Gastrocnemius medialis (tissue), 4 donors: Measurements from ENCODE around the gene AOC2. TPM values are rescaled to one million over a fixed set of nuclear protein-coding genes. Genes with fewer than 3 reads are reported as not detected.
A peak's percentile ranks its signal among the peaks of the same experiment; 100 is the strongest.
"Not testable (repeated sequence)": the region's sequence is repeated elsewhere in the genome, so short reads cannot be mapped to it uniquely, and the experiment has no call there.

Source experiments
- ATAC-seq, 2 donors: fragments of 150-250 bp; one replicate each; pipeline ENCODE4 v1.9.1; 2016
- DNase-seq, 2 donors: peaks; one replicate each; pipeline ENCODE4 v3.0.0-alpha.2; 2019
- H3K27ac ChIP-seq, 4 donors: fragments of 200-600 bp; sonication (generic); 1 replicate in 1 of 4; 2 replicates in 3 of 4; pipeline ENCODE4 v1.5.1; 2016 to 2018; ENCODE audit warnings: mild to moderate bottlenecking in 2 of 4, moderate library complexity in 1 of 4
- H3K27me3 ChIP-seq, 3 donors: fragments of 200-600 bp; sonication (generic) in 2 of 3; 1 replicate in 1 of 3; 2 replicates in 2 of 3; pipeline versions ENCODE4 v1.5.1 to v1.6.0; 2016 to 2019; ENCODE audit warnings: mild to moderate bottlenecking in 1 of 3, moderate library complexity in 1 of 3
- H3K36me3 ChIP-seq, 2 donors: fragments of 200-600 bp; sonication (generic) in 1 of 2; one replicate each; pipeline ENCODE4 v1.5.1; 2017 to 2018
- H3K4me1 ChIP-seq, 2 donors: fragments of 200-600 bp; sonication (generic) in 1 of 2; one replicate each; pipeline ENCODE4 v1.5.1; 2016 to 2017; ENCODE audit warnings: mild to moderate bottlenecking in 2 of 2
- H3K4me3 ChIP-seq, 4 donors: fragments of 200-600 bp; sonication (generic) in 3 of 4; 1 replicate in 1 of 4; 2 replicates in 3 of 4; pipeline ENCODE4 v1.5.1; 2016 to 2019; ENCODE audit warnings: mild to moderate bottlenecking in 2 of 4
- H3K9me3 ChIP-seq, 3 donors: fragments of 200-600 bp; sonication (generic) in 2 of 3; 1 replicate in 1 of 3; 2 replicates in 2 of 3; pipeline ENCODE4 v1.5.1; 2016 to 2019
- CTCF ChIP-seq, 5 experiments: fragments of 450-650 bp in 3 of 5; fragments of 200-600 bp in 2 of 5; sonication (generic) in 2 of 5; IDR thresholded peaks in 4 of 5; conservative IDR thresholded peaks in 1 of 5; 1 replicate in 4 of 5; 2 replicates in 1 of 5; pipeline ENCODE4 v1.5.1; 2016 to 2019; ENCODE audit warnings: antibody characterized with exemption in 5 of 5, mild to moderate bottlenecking in 3 of 5, moderate library complexity in 3 of 5
- POLR2A ChIP-seq, 2 donors: fragments of 450-650 bp; IDR thresholded peaks; one replicate each; pipeline ENCODE4 v1.6.1; 2017; ENCODE audit warnings: antibody characterized with exemption in 2 of 2, mild to moderate bottlenecking in 2 of 2, moderate library complexity in 2 of 2
- in situ Hi-C, 4 donors: fragments of 200-750 bp; cut with MboI; loops; one replicate each; pipeline versions ENCODE4 v1.15.0 to v1.8.0; 2017; ENCODE audit warnings: low sequenced_read_pairs in 4 of 4
- intact Hi-C: fragments of 100-400 bp; cut with DNase I; formaldehyde crosslinking; loops from one replicate; pipeline ENCODE4 v1.15.1; 2023; ENCODE audit warnings: low total_unique reads
- microRNA-seq, 2 donors: library from miRNA; unstranded; fragments of <30 nt; microRNA quantifications; one replicate each; pipeline ENCODE4, GENCODE V29; 2016; ENCODE audit warnings: borderline replicate concordance in 2 of 2
- total RNA-seq, 4 donors: library from RNA; depleted of rRNA; stranded (reverse); fragments of >200 nt; gene quantifications; one replicate each; pipeline versions ENCODE4 v1.1.0 to v1.2.3, GENCODE V29; 2016

Gene AOC2
- total RNA-seq, 4 donors from 2014 or later, result 0.81 to 1.2 (median 1.0) TPM

- intact Hi-C loops (no loop called here), in situ Hi-C loops (no loop called here)
- Histone ChIP-seq H3K27ac (peak overlapping the region; percentile 85 to 90 (median 87)), H3K9me3 (no peaks in the 10 kb centered on the region), H3K4me3 (no peak overlapping the region), H3K36me3 (no peaks in the 10 kb centered on the region), H3K27me3 (no peaks in the 10 kb centered on the region), H3K4me1 (peaks cover 39% of the 10 kb centered on the region in 2 donors)
- DNase-seq (no peak), ATAC-seq (peak in 1 of 2 donors; percentile 14)
- no peak for TF ChIP-seq POLR2A (IDR thresholded peaks at IDR 0.05)
- no peak for TF ChIP-seq CTCF (IDR thresholded peaks at IDR 0.05 in 4 of 5, conservative IDR thresholded peaks at IDR 0.05 in 1 of 5)
Observed at GRCh38 chr17:42894283-42895184, 50.2 kb downstream of the AOC2 start.

GRCh38 chr17:42895185-42895555 is 50.8 kb downstream of the AOC2 start:
- no peak overlapping the region for H3K4me3 ChIP-seq
- H3K27me3 ChIP-seq, result no peaks in the 10 kb centered on the region
- peaks cover 39% of the 10 kb centered on the region in 2 donors for H3K4me1 ChIP-seq
- intact Hi-C loops, result no loop called here
- TF ChIP-seq POLR2A (IDR thresholded peaks at IDR 0.05) (no peak), CTCF (IDR thresholded peaks at IDR 0.05 in 4 of 5, conservative IDR thresholded peaks at IDR 0.05 in 1 of 5) (no peak)
- peak; percentile 76 to 81 for ATAC-seq
- in situ Hi-C loops, result no loop called here
- H3K27ac ChIP-seq, result peak overlapping the region; percentile 45 to 87 (median 74)
- H3K36me3 ChIP-seq, result no peaks in the 10 kb centered on the region
- DNase-seq, result peak; percentile 64 to 80
- H3K9me3 ChIP-seq, result no peaks in the 10 kb centered on the region

DNA sequence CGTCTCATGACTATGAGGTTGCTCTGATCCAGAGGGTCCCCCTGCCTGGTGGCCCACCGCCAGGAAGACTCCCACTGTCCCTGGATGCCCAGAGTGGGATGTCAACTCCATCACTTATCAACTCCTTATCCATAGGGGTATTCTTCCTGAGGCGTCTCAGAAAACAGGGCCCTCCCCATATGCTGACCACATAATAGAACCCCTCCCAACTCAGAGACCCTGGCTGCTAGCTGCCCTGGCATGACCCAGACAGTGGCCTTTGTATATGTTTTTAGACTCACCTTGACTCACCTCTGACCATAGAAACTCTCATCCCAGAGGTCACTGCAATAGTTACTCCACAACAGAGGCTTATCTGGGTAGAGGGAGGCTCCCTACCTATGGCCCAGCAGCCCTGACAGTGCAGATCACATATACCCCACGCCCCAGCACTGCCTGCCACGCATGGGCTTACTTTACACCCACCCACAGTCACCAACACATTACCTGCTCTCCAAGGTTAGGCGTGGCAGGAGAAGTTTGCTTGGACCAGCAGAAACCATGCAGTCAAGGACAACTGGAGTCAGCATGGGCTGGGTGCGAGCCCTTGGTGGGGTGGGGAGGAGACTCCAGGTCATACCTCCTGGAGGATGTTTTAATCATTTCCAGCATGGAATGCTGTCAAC is 53.9 kb downstream of the AOC2 start:
- H3K9me3 ChIP-seq, result no peaks in the 10 kb centered on the region
- H3K4me3 ChIP-seq, result no peak overlapping the region
- in situ Hi-C loops (no loop called here), intact Hi-C loops (no loop called here)
- TF ChIP-seq POLR2A (IDR thresholded peaks at IDR 0.05) (no peak), CTCF (IDR thresholded peaks at IDR 0.05 in 4 of 5, conservative IDR thresholded peaks at IDR 0.05 in 1 of 5) (no peak)
- peaks cover 17 to 22% of the 10 kb centered on the region in 2 donors for H3K4me1 ChIP-seq
- H3K27me3 ChIP-seq, result no peaks in the 10 kb centered on the region
- ATAC-seq (no peak), DNase-seq (no peak)
- no peaks in the 10 kb centered on the region for H3K36me3 ChIP-seq
- no peak overlapping the region for H3K27ac ChIP-seq

- H3K36me3 ChIP-seq, in situ Hi-C loops, H3K4me1 ChIP-seq, ATAC-seq, intact Hi-C loops, H3K4me3 ChIP-seq, H3K27ac ChIP-seq, DNase-seq, H3K27me3 ChIP-seq, H3K9me3 ChIP-seq: not testable (repeated sequence)
Observed at GRCh38 chr17:42899981-42900380, 55.6 kb downstream of the AOC2 start.

Small RNA genes within 50 kb of the gene (microRNA-seq; reads per million reads assigned to microRNA genes)
- 0 reads per million in 2 donors for gene MIR6781

Other genes with a start within 250 kb of the AOC2 start
- gene RETREG3, start 235.2 kb upstream of the AOC2 start, total RNA-seq, result 10 to 100 TPM; 50.7 to 65.5 (median 60.5) TPM
- 100 to 1,000 TPM in 1 of 4 donors, 10 to 100 TPM in 3; 54.7 to 125 (median 91.7) TPM for gene TUBG1, start 234.9 kb upstream of the AOC2 start, total RNA-seq
- gene TUBG2, start 185.3 kb upstream of the AOC2 start, total RNA-seq, result 1 to 10 TPM; 3.9 to 5.2 (median 4.2) TPM
- gene PLEKHH3, start 167.6 kb upstream of the AOC2 start, total RNA-seq, result 10 to 100 TPM; 13.4 to 36.0 (median 31.3) TPM
- 1 to 10 TPM; 2.0 to 4.6 (median 4.0) TPM for gene CCR10, start 162.7 kb upstream of the AOC2 start, total RNA-seq
- gene CNTNAP1, start 162.0 kb upstream of the AOC2 start, total RNA-seq, result under 1 TPM; 0.22 to 0.41 (median 0.40) TPM
- 10 to 100 TPM; 32.6 to 55.2 (median 47.5) TPM for gene EZH1, start 99.5 kb upstream of the AOC2 start, total RNA-seq
- 10 to 100 TPM; 17.5 to 31.2 (median 20.7) TPM for gene RAMP2, start 83.4 kb upstream of the AOC2 start, total RNA-seq
- gene VPS25, start 71.1 kb upstream of the AOC2 start, total RNA-seq, result 10 to 100 TPM; 44.8 to 54.6 (median 53.5) TPM
- gene WNK4, start 64.0 kb upstream of the AOC2 start, total RNA-seq, result not detected
- 100 to 1,000 TPM in 1 of 4 donors, 10 to 100 TPM in 3; 76.2 to 104 (median 86.8) TPM for gene COA3, start 45.9 kb upstream of the AOC2 start, total RNA-seq
- not detected for gene CNTD1, start 45.7 kb upstream of the AOC2 start, total RNA-seq
- gene BECN1, start 20.3 kb upstream of the AOC2 start, total RNA-seq, result 100 to 1,000 TPM in 1 of 4 donors, 10 to 100 TPM in 3; 82.3 to 102 (median 88.0) TPM
- 100 to 1,000 TPM in 1 of 4 donors, 10 to 100 TPM in 3; 84.2 to 101 (median 88.7) TPM for gene PSME3, start 11.2 kb upstream of the AOC2 start, total RNA-seq
- 1 to 10 TPM; 2.2 to 7.2 (median 4.2) TPM for gene AOC3, start 6.6 kb downstream of the AOC2 start, total RNA-seq
- under 1 TPM in 2 of 4 donors, not detected in 2; 0.36 to 0.47 TPM for gene G6PC1, start 56.2 kb downstream of the AOC2 start, total RNA-seq
- gene AARSD1, start 119.9 kb downstream of the AOC2 start, total RNA-seq, result 10 to 100 TPM; 21.4 to 30.1 (median 26.5) TPM
- gene PTGES3L, start 135.5 kb downstream of the AOC2 start, total RNA-seq, result 10 to 100 TPM; 29.1 to 68.3 (median 31.0) TPM
- gene RUNDC1, start 136.0 kb downstream of the AOC2 start, total RNA-seq, result 10 to 100 TPM; 13.8 to 19.8 (median 16.4) TPM
- 1,000 to 10,000 TPM in 2 of 4 donors, 100 to 1,000 TPM in 2; 800 to 1,300 (median 1,077) TPM for gene RPL27, start 153.8 kb downstream of the AOC2 start, total RNA-seq
- gene IFI35, start 162.2 kb downstream of the AOC2 start, total RNA-seq, result 10 to 100 TPM in 1 of 4 donors, 1 to 10 TPM in 3; 1.3 to 11.0 (median 4.0) TPM
- 10 to 100 TPM; 18.0 to 49.5 (median 35.8) TPM for gene VAT1, start 177.8 kb downstream of the AOC2 start, total RNA-seq
- gene RND2, start 180.7 kb downstream of the AOC2 start, total RNA-seq, result under 1 TPM in 3 of 4 donors, not detected in 1; 0.04 to 0.10 (median 0.10) TPM